ENCODE measurements around the gene ACTN3.
"Not testable (repeated sequence)": the region's sequence is repeated elsewhere in the genome, so short reads cannot be mapped to it uniquely, and the experiment has no call there.

Gene ACTN3

GRCh38 chr11:66568124-66568916, 21.6 kb downstream of the ACTN3 start, which contains the start of gene CTSF:
TSS of gene CTSF (minus strand) at chr11:66568606. CDS start at chr11:66568486, 120 bp downstream.
- ATAC-seq = peak; percentile 92
- Mint-ChIP-seq H3K4me3 (peak within 1 kb of the TSS; percentile 80), H3K36me3 (no peaks in the 10 kb centered on the region), H3K27ac (peak within 1 kb of the TSS; percentile 72), H3K9me3 (no peaks in the 10 kb centered on the region), H3K27me3 (no peaks in the 10 kb centered on the region), H3K4me1 (peaks cover 21% of the 10 kb centered on the region)

- H3K4me3 Mint-ChIP-seq = no peak overlapping the region
- H3K36me3 Mint-ChIP-seq = no peaks in the 10 kb centered on the region
- ATAC-seq = no peak
- peaks cover 21% of the 10 kb centered on the region for H3K4me1 Mint-ChIP-seq
- peak overlapping the region; percentile 72 for H3K27ac Mint-ChIP-seq
- no peaks in the 10 kb centered on the region for H3K9me3 Mint-ChIP-seq
- peaks cover 7% of the 10 kb centered on the region for H3K27me3 Mint-ChIP-seq
Observed at GRCh38 chr11:66569076-66569475, 22.4 kb downstream of the ACTN3 start.

GRCh38 chr11:66570079-66570849, 23.6 kb downstream of the ACTN3 start:
- Mint-ChIP-seq H3K36me3 (no peaks in the 10 kb centered on the region), H3K9me3 (no peaks in the 10 kb centered on the region), H3K27me3 (peaks cover 19% of the 10 kb centered on the region), H3K27ac (no peak overlapping the region), H3K4me3 (no peak overlapping the region), H3K4me1 (peaks cover 21% of the 10 kb centered on the region)
- ATAC-seq = no peak

GRCh38 chr11:66570850-66571180, 24.1 kb downstream of the ACTN3 start:
- no peak for ATAC-seq
- Mint-ChIP-seq H3K27ac (no peak overlapping the region), H3K4me3 (no peak overlapping the region), H3K4me1 (peaks cover 21% of the 10 kb centered on the region), H3K9me3 (no peaks in the 10 kb centered on the region), H3K27me3 (peaks cover 24% of the 10 kb centered on the region), H3K36me3 (no peaks in the 10 kb centered on the region)

- Mint-ChIP-seq H3K4me1 (peaks cover 7% of the 10 kb centered on the region), H3K9me3 (peaks cover 7% of the 10 kb centered on the region), H3K36me3 (no peaks in the 10 kb centered on the region), H3K4me3 (no peak overlapping the region), H3K27ac (no peak overlapping the region), H3K27me3 (peaks cover 17% of the 10 kb centered on the region)
- ATAC-seq = peak; percentile 74
Observed at GRCh38 chr11:66579017-66579606, 32.4 kb downstream of the ACTN3 start.

GRCh38 chr11:66580803-66581202, 34.1 kb downstream of the ACTN3 start:
- Mint-ChIP-seq H3K27me3 (no peaks in the 10 kb centered on the region), H3K27ac (no peak overlapping the region), H3K4me3 (no peak overlapping the region), H3K4me1 (peaks cover 7% of the 10 kb centered on the region), H3K36me3 (no peaks in the 10 kb centered on the region), H3K9me3 (peaks cover 7% of the 10 kb centered on the region)
- no peak for ATAC-seq

GRCh38 chr11:66581261-66581660, 34.6 kb downstream of the ACTN3 start:
- H3K27ac Mint-ChIP-seq = no peak overlapping the region
- no peaks in the 10 kb centered on the region for H3K27me3 Mint-ChIP-seq
- H3K4me1 Mint-ChIP-seq = peaks cover 7% of the 10 kb centered on the region
- no peak for ATAC-seq
- peaks cover 7% of the 10 kb centered on the region for H3K9me3 Mint-ChIP-seq
- no peak overlapping the region for H3K4me3 Mint-ChIP-seq
- no peaks in the 10 kb centered on the region for H3K36me3 Mint-ChIP-seq

GRCh38 chr11:66582565-66583147, 36.0 kb downstream of the ACTN3 start:
- not testable (repeated sequence) for H3K36me3 Mint-ChIP-seq, H3K4me3 Mint-ChIP-seq, H3K27ac Mint-ChIP-seq, ATAC-seq, H3K27me3 Mint-ChIP-seq, H3K4me1 Mint-ChIP-seq, H3K9me3 Mint-ChIP-seq

GRCh38 chr11:66585447-66585846, 38.7 kb downstream of the ACTN3 start:
- H3K4me3 Mint-ChIP-seq, H3K9me3 Mint-ChIP-seq, H3K27ac Mint-ChIP-seq, H3K4me1 Mint-ChIP-seq, H3K27me3 Mint-ChIP-seq, H3K36me3 Mint-ChIP-seq, ATAC-seq: not testable (repeated sequence)

GRCh38 chr11:66586136-66586535, 39.4 kb downstream of the ACTN3 start:
- Mint-ChIP-seq H3K36me3 (no peaks in the 10 kb centered on the region), H3K4me3 (no peak overlapping the region), H3K9me3 (peaks cover 7% of the 10 kb centered on the region), H3K27me3 (no peaks in the 10 kb centered on the region), H3K27ac (no peak overlapping the region), H3K4me1 (no peaks in the 10 kb centered on the region)
- ATAC-seq = no peak

- not testable (repeated sequence) for ATAC-seq, H3K27ac Mint-ChIP-seq, H3K9me3 Mint-ChIP-seq, H3K36me3 Mint-ChIP-seq, H3K4me3 Mint-ChIP-seq, H3K27me3 Mint-ChIP-seq
- peaks cover 22% of the 10 kb centered on the region for H3K4me1 Mint-ChIP-seq
Observed at GRCh38 chr11:66589315-66589714, 42.6 kb downstream of the ACTN3 start.

GRCh38 chr11:66589996-66590675, 43.4 kb downstream of the ACTN3 start:
- Mint-ChIP-seq H3K9me3 (no peaks in the 10 kb centered on the region), H3K27me3 (no peaks in the 10 kb centered on the region), H3K27ac (no peak overlapping the region), H3K36me3 (no peaks in the 10 kb centered on the region), H3K4me3 (no peak overlapping the region), H3K4me1 (peaks cover 30% of the 10 kb centered on the region)
- no peak for ATAC-seq

GRCh38 chr11:66591175-66591574, 44.5 kb downstream of the ACTN3 start:
- Mint-ChIP-seq H3K9me3 (no peaks in the 10 kb centered on the region), H3K27ac (peak overlapping the region; percentile 97), H3K27me3 (no peaks in the 10 kb centered on the region), H3K4me1 (peaks cover 40% of the 10 kb centered on the region), H3K4me3 (no peak overlapping the region), H3K36me3 (no peaks in the 10 kb centered on the region)
- no peak for ATAC-seq

- no peaks in the 10 kb centered on the region for H3K27me3 Mint-ChIP-seq
- ATAC-seq = peak; percentile 98
- H3K4me1 Mint-ChIP-seq = peaks cover 40% of the 10 kb centered on the region
- H3K4me3 Mint-ChIP-seq = peak within 1 kb of the TSS; percentile 100
- peak within 1 kb of the TSS; percentile 97 for H3K27ac Mint-ChIP-seq
- H3K36me3 Mint-ChIP-seq = no peaks in the 10 kb centered on the region
- no peaks in the 10 kb centered on the region for H3K9me3 Mint-ChIP-seq
Observed at GRCh38 chr11:66592457-66593302, 46.0 kb downstream of the ACTN3 start, which contains the start of the genes CCDC87 and CCS. TSS of gene CCDC87 (minus strand) at chr11:66593063. CDS start at chr11:66593015, 48 bp downstream. TSS of gene CCS (plus strand) at chr11:66593185. CDS start at chr11:66593262, 77 bp downstream.
